H4 (cell line): ENCODE results near the gene KRT86. TPM values are rescaled to one million over a fixed set of nuclear protein-coding genes. Genes with fewer than 3 reads are reported as not detected.
"Not testable (repeated sequence)": the region's sequence is repeated elsewhere in the genome, so short reads cannot be mapped to it uniquely, and the experiment has no call there.

ENCODE experiments used
- DNase-seq: peaks from one replicate; pipeline ENCODE4 v3.0.0-alpha.2; 2015; ENCODE audit warnings: low spot score
- total RNA-seq: library from RNA; depleted of rRNA; stranded (reverse); fragments of >200 nt; shearing (Covaris generic); gene quantifications from 2 replicates; pipeline ENCODE4 v1.2.3, GENCODE V29; 2014

The KRT86 gene
- total RNA-seq, 1 experiment from 2014 or later = 0.93 TPM

DNA sequence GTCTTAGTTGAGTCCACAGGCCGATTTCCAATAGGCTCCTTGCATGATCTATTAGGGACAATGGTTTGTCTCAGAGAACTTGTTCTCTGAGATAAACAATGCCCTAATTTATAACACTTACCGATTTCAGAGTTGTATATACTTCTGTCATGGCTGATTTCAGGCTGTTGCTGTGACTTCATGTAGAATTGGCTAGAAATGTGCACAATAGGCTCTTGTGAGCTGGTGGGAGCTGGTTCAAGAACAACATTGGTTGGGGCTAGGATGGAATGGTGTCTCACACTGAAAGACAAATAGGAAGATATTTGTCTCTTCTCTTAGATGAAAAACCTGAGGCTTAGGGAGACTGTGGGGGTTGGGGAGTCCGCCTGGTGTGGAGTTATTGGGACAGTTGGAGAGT, 6.7 kb upstream of the KRT86 start:
- DNase-seq = no peak

DNA sequence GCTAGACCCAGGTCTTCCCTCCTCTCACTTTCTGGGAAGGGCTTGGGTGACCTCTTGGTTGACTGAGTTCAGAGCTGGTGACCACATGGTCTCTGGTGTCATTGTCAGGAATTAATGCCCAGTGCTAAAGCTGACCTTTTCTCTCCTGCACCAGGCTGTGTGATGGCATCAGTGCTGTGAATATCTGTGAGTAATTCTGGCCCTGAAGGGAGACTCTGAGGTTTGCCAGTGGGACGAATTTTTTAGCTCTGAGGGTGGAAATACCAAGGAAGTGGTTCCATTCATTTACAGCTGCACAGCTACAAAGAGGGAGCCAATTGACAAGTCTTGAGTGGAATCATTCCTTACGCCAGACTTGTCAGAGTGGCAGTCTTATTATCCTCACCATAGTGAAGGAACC, 6.2 kb upstream of the KRT86 start:
- DNase-seq = no peak

DNA sequence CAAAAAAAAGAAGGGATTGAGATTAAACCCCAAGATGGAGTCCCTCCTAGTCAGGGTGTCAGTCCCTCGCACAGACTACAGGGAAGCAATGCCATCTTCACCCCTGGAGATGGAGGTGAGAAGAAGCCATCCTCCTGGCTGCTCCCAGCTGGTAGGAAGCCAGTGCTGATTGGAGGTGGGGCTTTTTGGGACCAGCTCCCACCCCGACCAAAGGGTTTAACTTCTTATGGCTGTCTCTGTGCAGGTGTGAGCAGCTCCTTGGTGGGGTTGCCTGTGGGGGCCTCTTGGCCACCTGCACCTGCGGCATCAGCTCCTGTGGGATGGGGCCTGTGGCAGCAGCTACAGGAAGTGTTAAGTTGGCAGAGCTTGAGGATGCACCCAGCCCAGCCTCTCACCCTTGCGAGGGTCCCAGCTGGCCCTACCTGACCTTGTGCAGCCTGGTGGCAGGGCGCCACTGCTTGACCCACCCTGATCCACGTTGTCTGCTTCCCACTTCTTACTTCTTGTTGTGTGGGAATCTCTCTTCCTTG, 3.8 kb upstream of the KRT86 start:
- DNase-seq = no peak

DNA sequence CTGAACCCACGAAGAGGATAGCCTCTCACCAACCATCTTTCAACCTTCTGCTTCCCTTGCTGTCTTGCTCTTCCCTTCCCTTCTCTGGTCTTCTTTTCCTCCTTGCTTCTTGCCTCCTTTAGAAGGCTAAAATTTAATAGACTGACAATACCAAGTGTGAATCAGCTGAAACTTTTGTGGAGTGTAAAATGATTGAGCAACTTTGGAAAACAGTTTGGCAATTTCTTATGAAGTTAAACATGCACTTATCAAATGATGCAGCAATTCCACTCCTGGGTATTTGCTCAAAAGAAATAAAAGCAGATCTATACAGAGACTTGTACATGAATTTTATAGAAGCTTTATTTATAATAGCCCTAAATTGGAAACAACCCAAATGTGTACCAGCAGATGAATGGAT, 3.3 kb upstream of the KRT86 start:
- DNase-seq = no peak

DNA sequence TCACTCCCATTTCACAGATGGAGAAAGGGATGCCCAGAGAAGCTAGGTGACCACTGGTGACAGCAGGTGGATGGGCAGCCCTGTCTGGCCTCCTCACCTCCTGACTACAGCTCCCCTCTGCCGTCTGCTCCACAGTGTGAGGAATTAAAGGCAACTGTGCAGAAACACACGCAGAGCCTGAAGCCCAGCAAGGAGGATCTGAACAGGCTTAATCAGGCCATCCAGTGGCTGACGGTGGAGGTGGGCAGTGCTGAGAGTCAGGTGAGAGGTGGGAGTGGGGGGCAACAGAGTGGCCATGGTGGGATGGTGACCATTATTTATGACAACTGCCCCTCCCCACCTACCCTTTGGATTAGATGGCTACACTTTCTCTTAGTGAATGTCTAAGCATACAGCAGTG, 1.2 kb downstream of the KRT86 start:
- DNase-seq = no peak

DNA sequence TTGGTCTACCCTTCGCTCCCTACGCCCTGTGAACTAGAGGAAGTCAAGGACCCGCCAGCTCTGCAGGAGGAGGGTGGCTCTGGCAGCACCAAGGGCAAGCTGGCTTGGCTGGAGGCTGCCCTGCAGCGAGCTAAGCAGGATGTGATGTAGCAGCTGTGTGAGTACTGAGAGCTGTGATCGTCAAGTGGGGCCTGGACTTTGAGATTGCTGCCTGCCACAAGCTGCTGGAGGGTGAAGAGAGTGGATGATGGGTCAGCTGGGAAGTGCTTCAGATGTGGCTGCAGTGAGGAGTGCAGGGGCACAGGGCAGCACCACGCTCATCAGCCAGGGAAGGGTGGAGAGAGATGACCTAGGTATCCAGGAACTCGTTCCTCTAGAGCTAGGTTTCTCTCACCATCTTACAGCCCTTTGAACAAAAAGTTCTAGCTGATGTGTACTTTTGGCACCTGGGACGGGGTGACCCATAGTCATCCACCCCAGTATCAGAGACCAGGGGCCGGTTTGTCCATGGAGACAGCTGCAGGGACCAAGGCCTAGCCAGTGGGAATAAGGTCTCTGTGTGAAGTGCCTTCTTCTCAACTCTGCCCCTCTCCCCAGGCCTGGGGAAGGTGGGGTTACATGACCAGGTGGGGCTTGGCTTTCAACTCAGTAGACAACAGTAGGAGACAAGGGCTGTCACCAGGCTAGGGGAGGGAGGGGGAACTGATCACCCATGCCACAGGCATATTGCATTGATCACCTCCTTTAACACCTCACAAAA, 3.2 kb downstream of the KRT86 start:
- DNase-seq = no peak

DNA sequence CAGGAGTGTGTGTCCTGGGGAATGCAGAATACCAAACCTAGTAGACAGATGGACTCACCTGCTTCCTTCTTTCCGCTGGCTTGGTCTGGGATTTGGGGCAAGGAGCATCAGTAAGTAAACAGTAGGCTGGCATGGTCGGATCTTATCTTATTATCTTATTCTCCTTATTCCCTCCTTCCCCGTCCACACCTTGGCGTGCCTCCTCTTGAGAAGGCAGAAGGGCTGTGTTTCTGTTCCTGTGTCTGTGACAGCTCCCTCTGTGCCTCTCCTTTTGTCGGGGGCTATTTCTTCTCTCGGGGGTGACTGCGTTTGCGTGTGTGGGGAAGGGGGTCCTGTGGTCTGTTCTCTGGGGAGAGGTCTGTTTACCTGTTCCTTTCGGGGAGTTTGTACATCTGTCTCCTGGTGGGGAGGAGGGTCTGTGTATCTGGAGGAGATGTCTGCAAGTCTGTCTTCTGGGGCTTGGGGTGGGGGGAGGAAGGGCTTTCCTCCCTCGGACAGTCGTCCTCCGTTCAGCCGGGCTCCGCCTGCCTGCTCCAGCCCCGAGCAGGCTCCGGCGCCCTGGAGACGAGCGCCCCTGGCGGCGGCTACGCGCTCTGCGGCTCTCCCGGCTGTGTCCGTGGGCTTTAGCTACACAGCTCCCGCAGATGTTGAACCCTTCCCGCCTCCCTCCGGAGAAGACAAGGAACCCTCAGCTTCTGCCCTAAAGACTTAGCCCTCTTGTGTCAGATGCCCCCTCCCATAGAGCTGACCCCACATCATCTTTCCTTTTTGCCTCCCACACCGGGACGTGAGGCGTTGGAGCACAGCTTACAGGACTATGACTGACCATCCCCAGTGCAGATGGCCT, 4.4 kb downstream of the KRT86 start:
- DNase-seq = peak; percentile 63

DNA sequence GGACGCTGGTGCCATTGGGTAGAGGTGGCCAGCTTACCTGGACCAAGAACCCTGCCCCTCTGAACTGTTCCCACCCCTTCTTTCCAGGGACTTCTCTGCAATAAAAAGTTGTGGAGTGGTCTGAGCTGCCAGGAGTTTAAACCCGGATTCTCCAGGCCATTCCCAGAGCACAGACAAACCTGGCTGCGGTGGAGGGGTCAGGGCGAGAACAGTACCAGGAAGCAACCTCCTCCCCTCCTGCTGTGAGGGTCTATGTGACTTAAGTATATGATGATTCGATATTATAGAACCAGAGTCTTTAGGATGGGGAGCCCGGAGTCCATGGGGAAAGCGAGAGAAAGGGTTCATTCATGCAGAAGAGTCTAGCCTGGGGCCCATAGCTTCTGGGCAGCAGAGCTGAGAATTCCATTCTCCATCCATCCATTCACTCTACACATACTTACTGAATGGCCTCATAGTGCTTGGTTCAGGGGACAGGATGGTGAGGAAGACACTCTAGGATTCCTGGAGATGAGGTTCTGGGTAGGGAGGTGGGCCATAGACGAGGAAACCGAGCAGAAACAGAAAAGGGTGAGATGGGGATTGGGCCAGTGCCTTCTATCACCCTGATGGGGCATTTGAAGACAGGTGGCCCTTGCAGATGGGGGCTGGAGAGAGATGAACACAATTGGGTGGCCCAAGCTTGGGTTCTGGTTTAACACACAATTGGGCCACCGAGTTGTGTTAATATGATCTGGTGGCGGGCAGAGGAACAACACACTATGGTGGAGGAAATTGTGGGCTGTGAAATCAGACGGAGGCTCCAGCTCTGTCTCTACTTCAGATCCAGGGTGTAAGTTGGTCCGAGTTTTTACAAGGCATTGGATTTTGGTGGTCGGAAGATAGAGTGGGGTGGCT, 5.2 kb downstream of the KRT86 start:
- no peak for DNase-seq

DNA sequence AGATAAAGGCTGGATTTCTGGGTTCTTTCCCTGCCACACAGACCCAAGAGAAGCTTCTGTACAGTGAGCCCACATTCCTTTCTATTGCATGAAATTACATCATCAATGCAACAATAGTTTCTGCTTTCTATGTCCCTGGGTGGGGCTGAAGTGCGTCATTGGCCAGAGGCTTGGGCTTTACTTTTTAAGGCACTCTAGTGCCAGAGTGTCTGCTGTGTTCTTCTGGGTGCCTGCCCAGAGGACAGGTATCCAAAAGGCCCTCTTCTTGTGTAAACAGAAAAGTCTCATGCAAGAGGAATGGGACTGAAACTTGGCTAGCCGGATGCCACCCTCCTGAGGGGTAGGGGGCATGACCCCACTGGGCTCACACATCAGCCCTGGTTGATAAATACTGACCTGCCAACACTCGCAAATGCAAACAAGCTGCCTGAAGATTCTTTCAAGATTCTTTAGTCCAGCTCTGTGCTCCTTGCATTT, 5.9 kb downstream of the KRT86 start:
- peak; percentile 96 for DNase-seq

DNA sequence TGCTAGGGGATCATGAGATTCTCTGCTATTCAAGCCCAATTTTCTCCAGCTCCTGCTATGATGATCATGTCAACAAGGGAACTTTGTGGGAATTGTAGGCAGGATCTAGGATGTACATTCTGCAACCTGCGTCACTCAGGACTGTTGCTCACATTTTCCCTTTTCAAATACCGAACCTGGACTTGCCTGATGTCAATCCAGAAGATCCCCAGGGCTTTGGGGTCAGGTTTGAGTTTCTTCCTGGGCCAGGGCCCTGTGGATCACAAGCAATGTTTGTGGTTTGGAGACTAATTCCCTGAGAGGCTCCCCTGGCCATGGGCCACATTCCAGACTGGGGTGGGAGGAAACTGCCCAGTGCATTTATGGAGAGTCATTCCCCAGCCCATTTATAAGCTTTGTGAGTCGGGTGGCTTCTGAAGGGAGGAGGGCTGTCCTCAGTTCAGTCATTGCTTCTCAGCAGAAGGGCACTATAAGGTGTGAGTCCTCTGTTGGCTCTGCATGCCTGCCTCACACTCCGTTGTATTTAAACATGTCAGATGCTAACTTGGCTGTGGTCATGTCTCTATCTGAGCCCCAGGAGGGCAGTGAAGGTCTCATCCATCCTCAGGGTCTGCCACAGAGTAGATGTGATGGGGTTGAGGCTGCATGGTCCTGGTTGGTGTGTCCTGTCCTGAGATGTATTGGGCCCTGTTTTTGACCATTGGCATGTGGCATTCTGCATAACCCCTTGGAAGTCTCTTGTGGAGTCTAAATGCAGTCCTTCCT, 6.5 kb downstream of the KRT86 start:
- peak; percentile 93 for DNase-seq

DNA sequence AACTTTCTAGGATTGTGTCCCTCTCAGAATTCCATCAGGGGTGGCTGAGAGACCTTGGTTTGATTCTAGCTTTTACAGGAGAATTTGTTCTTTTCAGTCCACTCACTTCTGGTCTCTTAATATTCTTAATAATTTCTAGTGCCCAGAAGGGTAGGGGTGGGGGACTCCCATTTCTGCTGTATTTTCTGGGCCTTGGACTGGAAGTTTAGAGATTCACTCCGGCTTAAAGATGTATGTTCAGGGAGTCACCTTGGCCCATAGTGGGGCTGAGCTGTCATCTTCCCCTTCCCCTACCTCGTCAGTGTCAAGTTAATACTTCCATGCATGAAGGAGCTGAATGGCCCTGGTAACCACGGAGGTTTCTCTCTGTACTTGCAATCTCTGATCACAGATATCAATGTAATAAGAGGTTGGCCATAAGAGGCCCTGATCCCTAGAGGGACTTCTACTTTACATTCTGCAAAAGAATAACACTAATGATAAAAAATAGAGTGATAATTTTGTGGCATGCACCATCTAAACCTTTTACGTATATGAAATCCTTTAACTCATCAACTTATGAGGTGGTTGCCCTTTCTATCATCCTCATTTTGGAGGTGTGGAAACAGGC, 10.2 kb downstream of the KRT86 start:
- DNase-seq = no peak

DNA sequence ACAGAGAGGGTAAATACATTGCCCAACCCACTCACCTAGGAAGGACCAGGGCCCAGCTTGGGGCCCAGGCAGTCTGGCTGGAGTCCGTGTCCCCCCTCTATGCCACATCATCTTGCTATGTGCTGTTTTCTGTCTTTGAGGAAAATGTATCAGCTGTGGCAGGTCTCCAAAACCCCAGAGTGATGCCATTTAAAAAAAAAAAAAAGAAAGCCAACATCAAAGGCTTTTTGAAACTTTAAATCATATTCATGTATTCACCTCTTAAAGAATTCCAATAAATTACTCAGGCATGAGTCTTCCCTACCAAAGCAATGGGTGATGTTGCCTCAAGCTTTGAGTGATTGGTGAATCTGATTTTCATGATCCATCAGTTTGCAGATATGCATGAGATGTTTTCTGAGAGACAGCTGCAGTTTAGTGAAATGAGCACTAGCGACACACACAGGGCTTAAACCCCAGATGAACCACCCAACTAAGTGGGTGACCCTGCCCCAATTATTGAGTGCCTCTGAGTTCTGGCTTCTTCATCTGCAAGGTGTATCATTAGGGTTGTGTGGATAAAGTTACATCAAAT, 10.8 kb downstream of the KRT86 start:
- DNase-seq = no peak

DNA sequence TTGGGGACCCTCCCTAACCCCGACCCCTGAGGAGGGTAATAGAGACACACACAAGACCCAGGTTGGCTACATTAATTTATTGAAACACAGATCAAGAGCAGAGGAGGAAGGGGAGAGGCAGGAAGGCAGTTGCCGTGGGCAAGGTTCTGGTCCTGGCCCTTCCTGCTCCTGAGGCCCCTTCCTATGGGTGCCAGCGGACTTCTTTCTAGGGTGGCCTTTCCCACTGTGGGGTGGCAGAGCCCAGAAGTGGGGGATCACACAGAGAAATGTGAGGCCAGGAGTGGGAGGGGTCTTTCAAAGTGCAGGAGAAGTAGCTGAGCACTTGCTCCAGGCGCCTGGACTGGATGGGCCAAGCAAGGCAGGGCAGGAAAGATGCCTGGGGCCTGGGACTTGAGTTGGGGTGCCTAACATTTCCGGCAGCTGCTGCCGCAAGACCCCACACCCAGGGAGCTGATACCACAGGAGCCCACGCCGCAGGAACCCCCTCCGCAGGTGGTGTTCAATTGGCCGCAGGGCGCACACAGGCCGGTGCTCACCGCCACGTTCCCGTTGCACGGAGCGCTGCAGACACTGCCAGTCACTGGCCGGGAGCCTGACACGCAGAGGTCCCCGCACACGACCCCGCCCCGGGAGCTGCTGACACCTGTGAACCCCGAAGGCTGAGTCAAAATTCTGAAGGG, 11.5 kb downstream of the KRT86 start:
- no peak for DNase-seq

DNA sequence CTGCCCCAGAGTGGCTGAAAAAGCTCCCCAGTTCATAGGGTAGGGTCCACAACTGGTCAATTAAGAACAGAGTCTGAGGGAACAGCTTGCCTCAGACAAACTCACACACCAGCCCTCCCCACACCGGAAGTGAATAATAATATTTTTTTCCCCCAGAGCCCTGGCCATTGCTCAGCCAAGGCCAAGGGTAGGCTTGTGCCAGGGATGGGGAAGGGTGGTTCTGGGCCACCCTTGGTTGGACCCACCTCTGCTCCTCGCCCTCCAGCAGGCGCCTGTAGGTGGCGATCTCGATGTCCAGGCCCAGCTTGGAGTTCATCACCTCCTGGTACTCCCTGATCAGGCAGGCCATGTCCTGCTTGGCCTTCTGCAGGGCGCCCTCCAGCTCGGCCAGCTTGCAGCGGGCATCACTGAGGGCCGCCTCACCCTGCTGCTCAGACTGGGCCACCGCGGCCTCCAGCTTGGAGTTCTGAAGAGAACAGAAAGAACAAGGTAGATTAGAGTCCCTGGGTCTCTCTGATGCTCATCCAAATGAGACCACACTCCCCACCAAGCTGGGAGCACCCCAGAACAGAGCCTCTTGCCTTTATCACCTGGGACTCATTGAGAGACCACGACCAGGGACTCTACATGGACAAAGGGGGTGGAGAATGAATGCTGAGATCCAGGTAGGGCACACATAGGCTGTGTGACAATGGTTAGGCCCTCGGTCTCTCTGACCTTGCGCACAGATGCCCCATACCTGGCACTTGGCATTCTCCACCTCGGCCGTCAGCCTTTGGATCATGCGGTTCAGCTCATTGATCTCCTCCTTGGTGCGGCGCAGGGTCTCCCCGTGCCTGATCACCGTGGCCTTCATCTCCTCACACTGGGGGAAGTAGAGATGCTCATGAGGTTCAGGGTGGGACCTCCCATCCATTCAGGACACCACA, 12.7 kb downstream of the KRT86 start:
- not testable (repeated sequence) for DNase-seq

DNA sequence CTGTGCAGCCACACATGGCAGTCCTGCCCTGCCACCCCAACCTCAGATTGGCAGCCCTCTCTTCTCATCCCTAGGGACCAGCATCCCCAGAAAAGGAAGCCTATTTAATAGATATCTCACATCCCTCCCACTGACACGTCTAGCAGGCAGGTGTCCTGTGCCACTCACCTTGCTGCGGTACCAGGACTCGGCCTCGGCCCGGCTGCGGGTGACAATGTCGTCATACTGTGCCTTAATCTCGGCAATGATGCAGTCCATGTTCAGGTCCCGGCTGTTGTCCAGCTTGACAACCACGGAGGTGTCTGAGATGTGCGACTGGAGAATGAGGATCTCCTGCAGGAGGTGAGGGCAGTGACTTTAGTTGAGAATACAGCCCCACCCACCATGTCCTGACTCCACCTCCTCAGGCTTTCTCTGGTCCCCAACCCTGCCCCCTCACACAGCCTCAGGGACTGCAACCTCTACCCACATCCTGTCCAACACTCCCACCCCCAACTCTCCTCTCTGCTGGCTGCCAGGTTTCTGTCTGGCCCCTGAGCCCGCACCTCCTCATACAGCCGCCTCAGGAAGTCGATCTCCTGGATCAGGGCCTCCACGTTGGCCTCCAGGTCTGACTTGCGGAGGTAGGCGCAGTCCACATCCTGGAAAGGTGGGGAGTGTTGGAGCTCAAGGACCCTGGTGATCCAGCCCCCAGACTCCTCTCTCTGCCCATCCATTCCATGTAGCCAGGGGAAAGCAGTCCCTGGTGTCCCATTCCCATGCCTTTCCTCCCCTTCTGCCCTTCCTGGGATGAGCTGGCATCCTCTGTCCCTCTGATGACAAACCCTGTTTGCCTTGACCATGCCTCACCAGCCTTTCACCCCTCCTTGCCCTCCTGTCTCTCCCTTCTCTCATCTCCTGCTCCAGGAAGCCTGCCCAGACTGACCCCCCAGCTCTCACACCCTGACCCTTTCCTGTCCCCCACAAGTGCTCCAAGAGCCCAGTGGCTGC, 13.7 kb downstream of the KRT86 start:
- DNase-seq = peak; percentile 58

DNA sequence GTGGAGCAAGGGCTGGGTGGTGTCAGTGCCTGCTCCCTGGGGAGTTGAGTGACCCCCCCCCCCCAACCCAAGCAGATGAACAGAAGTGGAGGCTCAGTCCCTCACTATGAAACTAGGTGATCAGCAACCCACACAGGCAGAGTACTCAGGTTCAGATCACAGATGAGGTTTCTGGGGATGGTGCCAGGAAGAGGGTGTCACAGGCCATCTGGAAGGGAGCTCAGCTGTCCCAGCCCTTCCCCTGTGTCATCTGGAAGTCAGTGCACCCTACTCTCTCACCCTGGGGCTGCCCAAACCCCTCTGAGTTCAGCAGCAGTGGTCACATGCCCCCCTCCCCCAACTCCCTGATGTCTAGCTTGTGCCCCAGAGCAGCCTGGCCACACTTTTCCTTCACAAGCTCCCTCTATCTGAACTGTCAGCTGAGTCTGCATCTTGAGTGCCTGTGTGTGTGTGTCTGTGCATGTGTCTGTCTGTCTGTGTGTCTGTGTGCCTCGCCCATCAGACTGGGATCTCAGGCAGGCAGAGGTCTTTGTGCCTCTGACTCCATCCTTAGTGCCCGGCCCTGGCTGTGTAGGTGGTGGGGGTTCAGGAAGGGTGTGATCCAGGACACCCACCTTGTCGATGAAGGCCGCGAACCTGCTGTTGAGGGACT, 16.2 kb downstream of the KRT86 start:
- DNase-seq = not testable (repeated sequence)
